Astrocyte of the spinal cord (primary cell): ENCODE measurements around the gene FANCI.

Experiments
- DNase-seq: peaks from one replicate; pipeline ENCODE4 v3.0.0; 2011; ENCODE audit warnings: low read depth, low spot score
- H3K4me3 ChIP-seq: 2 replicates; pipeline ENCODE4 v1.5.1; 2011; ENCODE audit warnings: low read depth, mild to moderate bottlenecking, low read length, moderate library complexity
- in situ Hi-C: cut with HindIII; loops from 2 replicates; pipeline ENCODE4 v1.10.0; 2017; ENCODE audit warnings: low sequenced_read_pairs
- TF ChIP-seq, protein P1 (sequence below): IDR thresholded peaks from 2 replicates; pipeline ENCODE4 v1.5.1; 2012; ENCODE audit warnings: low read depth, mild to moderate bottlenecking, low read length, inconsistent platforms

FANCI gene

DNA sequence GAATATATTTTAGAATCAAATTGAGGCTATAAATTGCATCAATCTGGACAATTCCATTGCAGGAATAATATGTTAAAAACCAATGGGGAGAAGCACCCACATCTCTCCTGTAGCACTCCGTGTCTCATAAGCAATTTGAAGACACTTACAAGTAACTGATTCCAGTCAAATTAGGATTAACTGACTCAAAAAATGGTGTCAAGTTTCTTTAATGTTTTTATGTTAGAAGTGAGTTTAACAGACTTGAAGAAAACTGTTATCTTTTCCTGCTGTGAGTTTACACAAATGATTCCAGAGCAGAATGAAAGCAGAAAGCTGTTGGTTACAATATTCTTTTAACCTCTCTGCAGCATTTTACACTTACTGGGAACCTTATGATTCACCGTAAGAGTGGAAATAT lies 45.6 kb upstream of the FANCI start:
- no peak overlapping the region for H3K4me3 ChIP-seq
- in situ Hi-C loops: no loop called here
- TF ChIP-seq, protein P1, sequence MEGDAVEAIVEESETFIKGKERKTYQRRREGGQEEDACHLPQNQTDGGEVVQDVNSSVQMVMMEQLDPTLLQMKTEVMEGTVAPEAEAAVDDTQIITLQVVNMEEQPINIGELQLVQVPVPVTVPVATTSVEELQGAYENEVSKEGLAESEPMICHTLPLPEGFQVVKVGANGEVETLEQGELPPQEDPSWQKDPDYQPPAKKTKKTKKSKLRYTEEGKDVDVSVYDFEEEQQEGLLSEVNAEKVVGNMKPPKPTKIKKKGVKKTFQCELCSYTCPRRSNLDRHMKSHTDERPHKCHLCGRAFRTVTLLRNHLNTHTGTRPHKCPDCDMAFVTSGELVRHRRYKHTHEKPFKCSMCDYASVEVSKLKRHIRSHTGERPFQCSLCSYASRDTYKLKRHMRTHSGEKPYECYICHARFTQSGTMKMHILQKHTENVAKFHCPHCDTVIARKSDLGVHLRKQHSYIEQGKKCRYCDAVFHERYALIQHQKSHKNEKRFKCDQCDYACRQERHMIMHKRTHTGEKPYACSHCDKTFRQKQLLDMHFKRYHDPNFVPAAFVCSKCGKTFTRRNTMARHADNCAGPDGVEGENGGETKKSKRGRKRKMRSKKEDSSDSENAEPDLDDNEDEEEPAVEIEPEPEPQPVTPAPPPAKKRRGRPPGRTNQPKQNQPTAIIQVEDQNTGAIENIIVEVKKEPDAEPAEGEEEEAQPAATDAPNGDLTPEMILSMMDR: no peak
- no peak for DNase-seq

DNA sequence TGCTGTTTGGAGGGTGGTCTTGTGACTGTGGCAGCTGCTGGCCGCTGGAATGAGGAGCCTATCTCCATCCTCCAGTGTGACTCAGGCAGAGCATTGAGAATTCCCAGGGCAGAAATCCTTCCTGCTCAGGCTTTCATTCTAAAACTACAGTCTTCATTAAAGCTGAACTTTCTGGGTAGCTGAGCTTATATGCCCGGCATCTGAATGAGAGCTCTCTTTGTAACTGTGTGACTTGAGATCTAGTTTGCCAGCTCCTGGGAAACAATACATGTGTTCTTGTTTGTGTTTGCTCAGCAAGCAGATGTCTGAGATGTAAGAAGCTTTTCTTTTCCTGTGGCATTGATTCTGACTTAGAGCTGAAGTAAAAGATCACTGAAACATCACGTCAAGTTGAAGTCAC lies 44.8 kb upstream of the FANCI start:
- TF ChIP-seq, protein P1: no peak
- no peak for DNase-seq
- in situ Hi-C loops: no loop called here
- no peak overlapping the region for H3K4me3 ChIP-seq

DNA sequence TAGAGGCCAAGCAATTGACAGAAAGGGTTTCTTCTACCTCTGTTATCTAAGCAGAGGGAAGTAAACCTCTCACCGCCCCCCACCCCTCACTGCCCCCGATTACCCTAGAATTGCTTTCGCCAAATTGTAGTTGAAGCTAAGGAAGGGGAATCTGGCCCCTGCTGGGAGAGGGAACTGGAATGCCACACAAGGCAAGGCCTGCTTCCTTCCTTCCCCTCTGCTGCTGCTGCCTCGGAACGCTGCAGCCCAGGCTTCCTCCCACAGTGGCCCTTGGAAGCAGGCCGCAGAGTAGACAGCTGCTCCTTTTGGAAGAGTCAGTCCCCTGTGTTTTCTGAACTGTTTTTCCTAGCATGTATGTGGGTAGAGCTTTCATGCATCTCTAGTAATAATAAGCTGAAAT lies 44.0 kb upstream of the FANCI start:
- in situ Hi-C loops: no loop called here
- no peak overlapping the region for H3K4me3 ChIP-seq
- no peak for DNase-seq
- TF ChIP-seq, protein P1: no peak

DNA sequence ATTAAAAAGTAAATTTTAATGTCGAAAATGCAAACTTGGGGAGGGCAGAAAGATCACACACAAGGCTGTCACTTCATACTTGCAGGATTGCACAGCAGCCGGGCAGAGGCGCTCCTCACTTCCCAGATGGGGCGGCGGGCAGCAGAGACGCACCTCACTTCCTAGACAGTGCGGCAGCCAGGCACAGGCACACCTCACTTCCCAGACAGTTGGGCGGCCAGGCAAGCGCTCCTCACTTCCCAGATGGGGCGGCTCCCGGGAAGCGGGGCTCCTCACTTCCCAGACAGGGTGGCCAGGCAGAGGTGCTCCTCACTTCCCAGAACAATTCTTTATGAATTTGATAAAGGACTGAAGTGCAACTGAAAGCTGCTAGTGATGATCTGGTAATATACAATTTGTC lies 43.6 kb upstream of the FANCI start:
- TF ChIP-seq, protein P1: no peak
- in situ Hi-C loops: no loop called here
- H3K4me3 ChIP-seq: no peak overlapping the region
- no peak for DNase-seq

DNA sequence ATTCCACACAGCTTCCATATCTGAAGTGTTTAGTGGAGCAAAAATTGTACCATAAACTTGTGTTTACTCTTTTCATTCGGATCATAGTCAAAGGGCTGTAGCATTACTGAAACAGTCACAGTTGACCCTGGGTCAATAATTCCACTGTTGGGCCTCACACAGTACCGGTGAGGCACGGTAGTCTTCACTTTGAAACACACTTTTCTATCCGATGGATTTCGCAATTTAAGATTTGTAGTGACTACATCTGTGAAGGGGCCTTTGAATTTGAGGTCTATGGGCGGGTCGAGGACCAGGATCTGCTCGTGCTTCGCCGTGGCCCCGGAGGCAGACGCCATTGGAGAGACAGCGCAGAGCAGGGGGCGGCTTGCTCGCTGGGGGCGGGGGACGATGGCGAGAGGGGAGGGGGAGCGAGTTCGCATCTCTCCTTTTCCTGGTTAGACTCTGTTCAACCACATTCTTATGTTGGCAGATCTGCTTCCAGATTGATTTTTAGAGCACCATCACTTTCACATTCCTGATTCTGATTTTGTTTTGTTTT lies 42.2 kb upstream of the FANCI start:
- no peak for DNase-seq
- TF ChIP-seq, protein P1: no peak
- no peak overlapping the region for H3K4me3 ChIP-seq
- in situ Hi-C loops: no loop called here

DNA sequence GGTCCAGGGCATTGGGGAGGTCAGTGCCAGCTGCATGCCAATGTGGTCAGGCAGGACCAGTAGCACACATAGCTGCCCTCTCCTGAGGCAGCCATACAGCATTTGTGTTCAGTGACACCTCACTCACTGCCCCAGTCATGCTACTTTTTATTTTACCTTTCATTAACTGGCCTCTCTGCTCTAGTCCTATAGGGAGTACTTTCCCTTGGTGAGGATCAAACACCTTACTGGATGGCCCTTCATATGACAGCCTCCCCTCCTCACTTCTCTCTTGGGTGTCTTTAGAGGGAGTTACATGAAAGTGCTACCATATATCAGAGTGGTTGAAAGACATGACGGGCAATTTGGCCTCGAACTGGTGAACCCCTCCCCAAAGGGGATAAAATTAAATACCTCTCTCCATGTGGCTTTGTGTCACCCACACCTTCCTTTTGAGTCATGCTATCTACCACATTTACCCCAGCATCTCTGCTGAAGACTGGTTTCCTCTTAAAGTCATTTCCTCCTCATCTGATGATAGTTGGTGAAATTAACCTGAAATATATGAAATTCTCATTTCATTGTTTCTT lies 40.0 kb upstream of the FANCI start:
- in situ Hi-C loops: no loop called here
- H3K4me3 ChIP-seq: no peak overlapping the region
- no peak for DNase-seq
- TF ChIP-seq, protein P1: no peak
